Endothelial cell of umbilical vein (primary cell): ENCODE results near the gene OR6N2. TPM values are rescaled to one million over a fixed set of nuclear protein-coding genes. Genes with fewer than 3 reads are reported as not detected.

Experiments used
- Bru-seq: library from RNA; stranded (reverse); fragments of 400-500 nt; gene quantifications from one replicate; lab custom pipeline; 2021; lab: Mats Ljungman, UMichigan
- BruChase-seq, 2 experiments: library from RNA; stranded (reverse); fragments of 400-500 nt; gene quantifications; one replicate each; lab custom pipeline; 2021; lab: Mats Ljungman, UMichigan
- BruUV-seq: library from RNA; stranded (reverse); fragments of 400-500 nt; replicated peaks from 2 replicates; lab custom pipeline; 2021; lab: Mats Ljungman, UMichigan
- CTCF ChIA-PET: fragments of 300-600, 350-600 bp; sonication (Branson Sonifier 250); formaldehyde crosslinking; loops from one replicate; lab custom pipeline; 2021; ENCODE audit warnings: antibody characterized with exemption, inconsistent platforms; lab: Charles Lee
- POLR2A ChIA-PET: fragments of 300-600, 350-600 bp; sonication (Branson Sonifier 250); formaldehyde crosslinking; loops from one replicate; lab custom pipeline; 2021; ENCODE audit warnings: antibody characterized with exemption, inconsistent platforms; lab: Charles Lee
- DNase-seq: peaks from one replicate; pipeline ENCODE4 v3.0.0-alpha.2; 2011; ENCODE audit warnings: low read depth, low spot score
- FAIRE-seq: peaks from 2 replicates; lab custom pipeline; 2011; peaks lifted over from hg19 to GRCh38; lab: Jason Lieb, UNC
- H2AFZ ChIP-seq: 2 replicates; pipeline ENCODE4 v1.6.0; 2012; ENCODE audit warnings: low read depth, low read length, control low read depth, inconsistent platforms
- H3K27ac ChIP-seq: 2 replicates; pipeline ENCODE4 v1.5.1; 2011; ENCODE audit warnings: low read depth, mild to moderate bottlenecking, control low read depth, low read length, moderate library complexity; ENCODE audit not compliant: insufficient read depth
- H3K27me3 ChIP-seq, 2 experiments: 2 replicates each; pipeline versions ENCODE4 v1.6.0 to v1.6.1; 2011; ENCODE audit warnings: low read length in 2 of 2, mixed read lengths in 1 of 2; ENCODE audit not compliant: control insufficient read depth in 2 of 2, insufficient read depth in 2 of 2
- H3K36me3 ChIP-seq, 2 experiments: 2 replicates in 1 of 2; 3 replicates in 1 of 2; pipeline ENCODE4 v1.5.1; 2011; ENCODE audit warnings: low read length in 2 of 2, mild to moderate bottlenecking in 1 of 2, moderate library complexity in 1 of 2; ENCODE audit not compliant: control insufficient read depth in 2 of 2, insufficient read depth in 2 of 2; ENCODE audit errors: extremely low read depth in 1 of 2
- H3K4me1 ChIP-seq: 3 replicates; pipeline ENCODE4 v1.5.1; 2011; ENCODE audit warnings: mild to moderate bottlenecking, low read length; ENCODE audit not compliant: control insufficient read depth, insufficient read depth; ENCODE audit errors: extremely low read depth
- H3K4me2 ChIP-seq: 2 replicates; pipeline ENCODE4 v1.6.1; 2011; ENCODE audit warnings: low read length, control low read depth, mixed read lengths; ENCODE audit not compliant: insufficient read depth
- H3K4me3 ChIP-seq, 3 experiments: fragments of 200-600 bp in 1 of 3; sonication (generic), shearing (Covaris generic) in 1 of 3; replicated peaks in 1 of 3; 2 replicates each; pipeline ENCODE4 v1.5.1; 2011 to 2016; ENCODE audit warnings: control low read depth in 3 of 3, low read length in 3 of 3, mild to moderate bottlenecking in 2 of 3, inconsistent platforms in 1 of 3, low read depth in 1 of 3, moderate library complexity in 1 of 3; ENCODE audit not compliant: insufficient read depth in 1 of 3
- H3K79me2 ChIP-seq: 2 replicates; pipeline ENCODE4 v1.6.0; 2012; ENCODE audit warnings: low read length, inconsistent platforms; ENCODE audit not compliant: control insufficient read depth, insufficient read depth
- H3K9ac ChIP-seq: replicated peaks from 2 replicates; pipeline ENCODE3; 2011; ENCODE audit warnings: low read length, control low read depth; ENCODE audit not compliant: insufficient read depth; ENCODE audit errors: extremely low read depth
- H3K9me1 ChIP-seq: replicated peaks from 3 replicates; pipeline ENCODE4 v1.6.0; 2011; ENCODE audit warnings: mild to moderate bottlenecking, low read length; ENCODE audit not compliant: control insufficient read depth, insufficient read depth; ENCODE audit errors: extremely low read depth
- H3K9me3 ChIP-seq: replicated peaks from 2 replicates; pipeline ENCODE4 v1.5.1; 2012; ENCODE audit warnings: low read length, inconsistent platforms; ENCODE audit not compliant: control insufficient read depth, insufficient read depth
- H4K20me1 ChIP-seq: replicated peaks from 2 replicates; pipeline ENCODE3; 2011; ENCODE audit warnings: mild to moderate bottlenecking, low read length; ENCODE audit not compliant: control insufficient read depth, insufficient read depth; ENCODE audit errors: extremely low read depth
- EZH2 ChIP-seq: IDR thresholded peaks from 2 replicates; pipeline ENCODE4 v1.6.1; 2012; ENCODE audit warnings: borderline replicate concordance, low read depth, mild to moderate bottlenecking, moderate library complexity, low read length, inconsistent platforms; ENCODE audit not compliant: severe bottlenecking
- FOS ChIP-seq: IDR thresholded peaks from 2 replicates; pipeline ENCODE4 v1.6.1; 2011; ENCODE audit warnings: mild to moderate bottlenecking, low read length, moderate library complexity, borderline replicate concordance; ENCODE audit not compliant: insufficient read depth
- GATA2 ChIP-seq: IDR thresholded peaks from 2 replicates; pipeline ENCODE4 v1.7.0; 2011; ENCODE audit warnings: low read depth, mild to moderate bottlenecking, moderate library complexity, mixed read lengths, low read length; ENCODE audit not compliant: insufficient read length, insufficient read depth
- JUN ChIP-seq: IDR thresholded peaks from 2 replicates; pipeline ENCODE4 v1.6.1; 2011; ENCODE audit warnings: borderline replicate concordance, low read depth; ENCODE audit not compliant: insufficient read length, insufficient read depth
- MYC ChIP-seq: IDR thresholded peaks from one replicate; pipeline ENCODE4 v1.6.1; 2011; ENCODE audit warnings: mild to moderate bottlenecking, low read depth, low read length
- POLR2A ChIP-seq: IDR thresholded peaks from 2 replicates; pipeline ENCODE4 v1.6.1; 2012; ENCODE audit warnings: low read depth, mild to moderate bottlenecking, control low read depth, low read length
- POLR2AphosphoS5 ChIP-seq: IDR thresholded peaks from 2 replicates; pipeline ENCODE4 v1.6.1; 2012; ENCODE audit warnings: low read depth, mild to moderate bottlenecking, control low read depth, low read length, moderate library complexity; ENCODE audit not compliant: insufficient read depth
- dilution Hi-C: fragments of 300-500 bp; cut with MboI; formaldehyde crosslinking; loops from one replicate; pipeline ENCODE4 v1.15.0; 2019; ENCODE audit warnings: low sequenced_read_pairs; ENCODE audit not compliant: extremely low pct_ligation_motif_present
- intact Hi-C: fragments of 100-400 bp; cut with micrococcal nuclease; formaldehyde crosslinking; loops from one replicate; pipeline ENCODE4 v1.10.0; 2022
- long read RNA-seq: library from polyadenylated mRNA; stranded (forward); transcript quantifications from one replicate; pipeline ENCODE4 v2.0.0, GENCODE V29; 2021
- polyA minus RNA-seq, 3 experiments: library from RNA; depleted of rRNA, polyadenylated mRNA; stranded (reverse); fragments of >200 nt; gene quantifications; 1 replicate in 1 of 3; 2 replicates in 2 of 3; pipeline ENCODE4 v1.2.3, GENCODE V29; 2011
- polyA plus RNA-seq, 4 experiments: library from polyadenylated mRNA; depleted of rRNA in 3 of 4; stranded (reverse) in 3 of 4; unstranded in 1 of 4; fragments of >200 nt; gene quantifications; 2 replicates each; pipeline versions ENCODE4 v1.2.1 to v1.2.3, GENCODE V29; 2011 to 2012; ENCODE audit warnings: missing spikeins in 1 of 4
- total RNA-seq: library from RNA; stranded (reverse); gene quantifications from 2 replicates; pipeline ENCODE4 v1.2.3, GENCODE V29; 2021
- TF ChIP-seq, protein P1 (sequence below): IDR thresholded peaks from 2 replicates; pipeline ENCODE4 v1.6.1; 2011; ENCODE audit not compliant: insufficient read depth, insufficient read length
- TF ChIP-seq, protein P2 (sequence below), 2 donors: IDR thresholded peaks; 1 replicate in 1 of 2; 2 replicates in 1 of 2; pipeline ENCODE4 v1.5.1; 2011; ENCODE audit warnings: low read length in 2 of 2, mild to moderate bottlenecking in 2 of 2, moderate library complexity in 2 of 2, control low read depth in 1 of 2, inconsistent platforms in 1 of 2, low read depth in 1 of 2; ENCODE audit not compliant: insufficient read depth in 1 of 2; ENCODE audit errors: extremely low read depth in 1 of 2

OR6N2 gene, protein sequence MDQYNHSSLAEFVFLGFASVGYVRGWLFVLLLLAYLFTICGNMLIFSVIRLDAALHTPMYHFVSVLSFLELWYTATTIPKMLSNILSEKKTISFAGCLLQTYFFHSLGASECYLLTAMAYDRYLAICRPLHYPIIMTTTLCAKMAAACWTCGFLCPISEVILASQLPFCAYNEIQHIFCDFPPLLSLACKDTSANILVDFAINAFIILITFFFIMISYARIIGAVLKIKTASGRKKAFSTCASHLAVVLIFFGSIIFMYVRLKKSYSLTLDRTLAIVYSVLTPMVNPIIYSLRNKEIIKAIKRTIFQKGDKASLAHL
- total RNA-seq (not detected in 2 replicates), polyA plus RNA-seq (not detected in 2 replicates), polyA minus RNA-seq (not detected in 2 replicates), Bru-seq, nascent RNA (not detected), BruChase-seq, experiment 1, labeled RNA remaining after a 6-hour chase (not detected), BruChase-seq, experiment 2, labeled RNA remaining after a 2-hour chase (not detected)
- not detected in 2 replicates for polyA plus RNA-seq (2011; cell fraction: cytosol; rRNA removed)
- not detected in 2 replicates for polyA plus RNA-seq (2011; cell fraction: nucleus; rRNA removed)
- not detected in 2 replicates for polyA plus RNA-seq (2012)
- polyA minus RNA-seq (2011; cell fraction: cytosol; rRNA and poly(A)+ RNA removed) = not detected
- not detected in 2 replicates for polyA minus RNA-seq (2011; cell fraction: nucleus; rRNA and poly(A)+ RNA removed)
- long read RNA-seq = 0 reads

DNA sequence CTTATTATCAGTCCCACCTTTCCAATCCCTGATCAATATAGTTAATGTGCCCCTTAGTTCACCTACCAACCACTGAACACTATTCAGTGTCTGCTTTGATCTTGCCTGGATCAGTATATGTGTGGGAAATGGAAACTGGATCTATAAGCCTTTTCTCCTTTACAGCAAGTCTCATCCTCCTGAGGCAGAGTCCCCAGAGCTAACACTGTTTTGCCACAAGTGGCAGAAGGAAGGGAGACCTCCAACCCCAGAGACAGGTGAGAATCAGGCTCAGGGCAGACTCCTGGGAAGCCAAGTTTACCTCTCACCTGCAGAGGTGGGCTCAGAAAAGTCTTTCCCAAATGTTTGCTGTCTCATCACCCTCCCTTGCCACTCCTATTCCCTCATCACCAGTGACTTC, at the start of gene OR6N2:
TSS of gene OR6N2 (minus strand) at position 101 of the 400 bp plus-strand sequence. CDS start 3,569 bp downstream, outside the sequence.
- no peaks in the 10 kb centered on the region for H3K4me1 ChIP-seq
- FAIRE-seq (no peak), DNase-seq (no peak)
- no TSS peak for BruUV-seq
- no peaks in the 10 kb centered on the region for H3K79me2 ChIP-seq
- dilution Hi-C loops = no loop called here
- TF ChIP-seq POLR2A (no peak), MYC (no peak), EZH2 (no peak), JUN (no peak), GATA2 (no peak), FOS (no peak), POLR2AphosphoS5 (no peak)
- TF ChIP-seq, protein P1, sequence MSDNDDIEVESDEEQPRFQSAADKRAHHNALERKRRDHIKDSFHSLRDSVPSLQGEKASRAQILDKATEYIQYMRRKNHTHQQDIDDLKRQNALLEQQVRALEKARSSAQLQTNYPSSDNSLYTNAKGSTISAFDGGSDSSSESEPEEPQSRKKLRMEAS = no peak
- TF ChIP-seq, protein P2, sequence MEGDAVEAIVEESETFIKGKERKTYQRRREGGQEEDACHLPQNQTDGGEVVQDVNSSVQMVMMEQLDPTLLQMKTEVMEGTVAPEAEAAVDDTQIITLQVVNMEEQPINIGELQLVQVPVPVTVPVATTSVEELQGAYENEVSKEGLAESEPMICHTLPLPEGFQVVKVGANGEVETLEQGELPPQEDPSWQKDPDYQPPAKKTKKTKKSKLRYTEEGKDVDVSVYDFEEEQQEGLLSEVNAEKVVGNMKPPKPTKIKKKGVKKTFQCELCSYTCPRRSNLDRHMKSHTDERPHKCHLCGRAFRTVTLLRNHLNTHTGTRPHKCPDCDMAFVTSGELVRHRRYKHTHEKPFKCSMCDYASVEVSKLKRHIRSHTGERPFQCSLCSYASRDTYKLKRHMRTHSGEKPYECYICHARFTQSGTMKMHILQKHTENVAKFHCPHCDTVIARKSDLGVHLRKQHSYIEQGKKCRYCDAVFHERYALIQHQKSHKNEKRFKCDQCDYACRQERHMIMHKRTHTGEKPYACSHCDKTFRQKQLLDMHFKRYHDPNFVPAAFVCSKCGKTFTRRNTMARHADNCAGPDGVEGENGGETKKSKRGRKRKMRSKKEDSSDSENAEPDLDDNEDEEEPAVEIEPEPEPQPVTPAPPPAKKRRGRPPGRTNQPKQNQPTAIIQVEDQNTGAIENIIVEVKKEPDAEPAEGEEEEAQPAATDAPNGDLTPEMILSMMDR (IDR thresholded peaks at IDR 0.05; ENCODE audit: extremely low read depth in 1 of 2, insufficient read depth in 1 of 2, low read depth in 1 of 2, low read length in 2 of 2) = no peak
- intact Hi-C loops = no loop called here
- ChIA-PET POLR2A (no interaction called here), CTCF (no interaction called here)
- no peak within 1 kb of the TSS for H3K4me2 ChIP-seq
- H3K9ac ChIP-seq = no peak within 1 kb of the TSS
- H3K4me3 ChIP-seq = no peak within 1 kb of the TSS
- no peaks in the 10 kb centered on the region for H3K9me1 ChIP-seq
- no peaks in the 10 kb centered on the region for H4K20me1 ChIP-seq
- no peak within 1 kb of the TSS for H3K27ac ChIP-seq
- H2AFZ ChIP-seq = no peak within 1 kb of the TSS
- no peaks in the 10 kb centered on the region for H3K36me3 ChIP-seq
- H3K27me3 ChIP-seq = no peaks in the 10 kb centered on the region
- H3K9me3 ChIP-seq = no peaks in the 10 kb centered on the region
